TTC549 (cell line): ENCODE results near the gene UTS2B.

ENCODE experiments used
- FAIRE-seq: peaks from 2 replicates; lab custom pipeline; 2012; peaks lifted over from hg19 to GRCh38; lab: Jason Lieb, UNC

UTS2B gene

DNA sequence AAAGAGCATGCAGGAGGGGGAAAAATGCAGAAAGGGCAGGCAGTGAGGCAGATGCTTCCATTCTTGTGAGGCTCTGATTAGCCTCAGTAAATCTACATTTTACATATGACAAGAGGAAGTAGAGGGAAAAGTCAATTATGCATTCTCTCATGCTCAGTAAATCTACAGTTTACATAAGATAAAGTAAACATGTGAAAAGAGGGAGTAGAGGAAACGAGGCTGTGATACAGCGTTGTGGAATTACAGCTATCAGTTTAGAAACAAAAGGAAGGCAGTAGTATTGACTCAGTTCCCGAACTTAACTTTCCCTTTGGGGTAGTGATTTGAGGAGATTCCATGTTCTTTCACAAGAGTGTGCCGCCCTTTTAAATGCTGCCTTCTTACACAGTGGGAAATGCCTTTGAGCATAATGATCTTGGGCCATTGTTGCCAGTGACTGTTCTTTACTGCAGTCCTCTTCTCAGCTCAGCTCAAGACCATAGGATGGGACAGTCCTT is 92.0 kb downstream of the UTS2B start:
- no peak for FAIRE-seq

DNA sequence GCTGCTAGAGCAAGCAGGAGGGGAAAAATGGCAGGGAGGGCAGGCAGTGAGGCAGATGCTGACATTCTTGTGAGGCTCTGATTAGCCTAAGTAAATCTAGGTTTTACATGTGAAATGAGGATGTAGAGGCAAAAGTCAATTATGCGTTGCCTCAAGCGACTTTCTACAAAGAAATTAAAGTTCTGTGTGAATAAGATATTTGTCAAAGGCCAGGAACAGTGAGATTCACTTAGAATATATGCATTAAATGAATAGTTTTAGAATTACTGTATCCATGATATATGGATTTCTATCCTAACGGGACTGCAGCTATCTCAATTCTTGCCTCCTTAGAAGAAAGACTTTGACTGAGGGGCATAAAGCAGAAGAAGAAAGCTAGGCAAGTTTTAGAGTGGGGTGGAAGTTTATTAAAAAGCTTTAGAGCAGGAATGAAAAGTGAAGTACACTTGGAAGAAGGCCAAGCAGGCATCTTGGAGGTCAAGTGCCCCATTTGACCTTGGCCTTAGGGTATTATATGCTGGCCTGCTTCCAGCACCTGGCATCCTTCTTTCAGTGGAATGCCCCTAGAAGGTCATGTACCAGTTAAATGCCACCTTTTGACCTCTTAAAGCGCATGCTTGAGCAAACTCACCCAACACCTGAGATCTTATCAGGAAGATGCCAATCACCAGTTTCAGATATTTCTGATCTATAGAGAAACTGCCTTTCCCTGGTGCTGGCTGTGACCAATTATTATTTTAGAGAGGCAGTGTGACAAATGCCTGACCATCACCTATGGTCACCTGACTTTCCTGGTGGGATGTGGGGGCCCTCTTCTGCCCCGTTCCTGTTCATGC is 93.1 kb downstream of the UTS2B start:
- no peak for FAIRE-seq

GRCh38 chr3:191236646-191237045 is 93.7 kb downstream of the UTS2B start:
- no peak for FAIRE-seq

GRCh38 chr3:191235331-191236314 is 94.7 kb downstream of the UTS2B start:
- no peak for FAIRE-seq

DNA sequence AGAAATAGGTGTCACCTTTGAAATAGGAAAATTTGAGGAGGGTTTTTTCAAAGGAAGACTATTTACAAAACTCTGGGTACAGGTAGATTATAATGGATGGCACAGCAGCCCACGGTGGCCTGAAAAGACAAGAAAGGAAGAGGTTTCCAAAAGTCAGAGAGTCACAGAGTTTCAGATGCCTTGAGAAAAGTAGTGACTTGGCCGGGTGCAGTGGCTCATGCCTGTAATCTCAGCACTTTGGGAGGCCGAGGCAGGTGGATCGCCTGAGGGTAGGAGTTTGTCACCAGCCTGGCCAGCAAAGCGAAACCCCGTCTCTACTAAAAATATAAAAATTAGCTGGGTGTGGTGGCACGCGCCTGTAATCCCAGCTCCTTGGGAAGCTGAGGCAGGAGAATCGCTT is 96.1 kb downstream of the UTS2B start:
- no peak for FAIRE-seq

DNA sequence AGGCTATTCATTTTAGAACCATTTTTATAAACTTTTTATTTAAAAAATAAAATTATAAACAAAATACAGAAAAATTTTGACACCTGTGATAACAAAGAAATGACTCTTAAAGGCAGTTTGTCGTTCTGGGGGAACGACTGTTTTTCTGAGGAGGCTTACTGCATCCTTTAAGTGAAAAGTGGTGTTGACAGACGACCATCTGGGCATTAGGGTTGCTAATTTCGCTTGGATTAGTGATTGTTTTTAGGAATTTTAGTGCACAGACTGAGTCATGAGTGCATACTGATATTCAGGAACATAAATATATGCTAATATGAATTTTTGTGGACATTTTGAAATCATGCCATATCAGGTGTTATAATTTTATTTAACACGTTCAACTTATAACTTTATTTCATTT is 102.8 kb downstream of the UTS2B start:
- no peak for FAIRE-seq

- no peak for FAIRE-seq
Observed at GRCh38 chr3:191221638-191222037, 108.7 kb downstream of the UTS2B start.

- FAIRE-seq: no peak
Observed at GRCh38 chr3:191220908-191221307, 109.4 kb downstream of the UTS2B start.

- FAIRE-seq: no peak
Observed at GRCh38 chr3:191217301-191217700, 113.0 kb downstream of the UTS2B start.
